SW480 (cell line): ENCODE measurements around the gene OCA2.

Experiments used
- DNase-seq: peaks from one replicate; pipeline ENCODE4 v3.0.0-alpha.2; 2016; ENCODE audit warnings: low spot score

The OCA2 gene

DNA sequence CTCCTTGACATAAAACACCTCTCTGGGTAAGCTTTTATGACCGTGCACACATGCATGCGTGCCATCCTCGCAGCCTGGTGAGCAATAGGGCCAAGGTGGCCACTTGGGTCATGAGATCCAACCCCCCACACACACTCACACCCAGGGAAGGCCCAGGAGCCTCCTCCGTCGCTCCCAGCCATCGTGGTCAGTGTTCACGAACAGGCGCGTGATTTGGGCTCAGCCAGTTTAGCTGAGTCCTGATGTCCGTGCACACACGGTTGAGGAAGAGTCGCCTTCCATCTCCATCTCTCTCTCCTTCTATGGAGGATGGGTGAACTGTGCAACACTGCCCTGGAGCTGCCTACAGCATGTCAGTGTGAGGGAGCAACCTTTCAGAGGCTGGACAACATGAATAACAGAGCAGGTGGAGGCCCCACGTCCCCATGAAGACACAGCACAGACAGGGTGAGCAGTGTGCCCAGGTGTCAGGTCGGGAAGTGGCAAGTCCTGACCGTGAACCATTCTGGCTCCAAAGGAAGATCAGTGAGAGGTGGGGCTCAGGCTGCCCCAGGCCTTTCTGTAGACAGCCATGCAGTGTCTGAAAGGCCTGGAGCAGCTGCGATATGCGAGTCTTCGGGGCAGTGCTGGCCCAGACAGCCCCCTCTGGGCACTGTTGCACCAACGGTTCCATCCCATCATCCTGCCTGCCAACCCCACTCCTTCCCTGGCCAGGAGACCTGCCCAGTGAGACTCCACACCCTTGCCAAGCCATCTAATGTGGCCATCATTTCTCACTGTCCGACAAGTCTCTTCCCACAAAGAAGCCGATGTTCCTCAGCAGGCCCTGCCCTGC lies 253.4 kb downstream of the OCA2 start:
- DNase-seq = no peak

DNA sequence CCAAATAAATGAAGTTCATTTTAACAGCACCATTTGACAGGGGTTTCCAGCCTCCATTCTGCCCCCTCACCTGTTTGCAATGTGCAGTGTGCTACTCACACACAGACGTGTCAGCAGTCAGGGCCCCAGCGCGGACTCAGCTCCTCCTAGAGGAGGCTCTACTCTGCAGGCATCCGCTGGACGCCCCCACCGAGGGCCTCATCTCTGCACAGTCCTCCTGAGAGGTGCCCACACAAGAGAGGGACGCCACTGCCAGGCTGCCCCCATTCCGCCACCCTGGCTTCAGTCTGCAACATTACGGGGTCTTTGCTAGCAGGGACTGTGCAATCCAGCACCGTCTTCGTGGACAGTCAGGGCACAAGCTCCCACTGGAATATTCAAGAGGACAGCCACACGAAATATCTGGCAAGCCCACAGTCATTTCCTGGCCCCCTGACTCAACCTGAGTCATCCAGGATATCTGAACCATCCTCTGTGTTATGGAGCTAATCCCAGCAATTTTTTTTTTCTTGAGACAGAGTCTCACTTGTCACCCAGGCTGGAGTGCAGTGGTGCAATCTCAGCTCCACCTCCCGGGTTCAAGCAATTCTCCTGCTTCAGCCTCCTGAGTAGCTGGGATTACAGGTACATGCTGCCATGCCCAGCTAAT lies 255.0 kb downstream of the OCA2 start:
- peak; percentile 8 for DNase-seq

- DNase-seq = no peak
Measured at GRCh38 chr15:27843146-27843545, 256.0 kb downstream of the OCA2 start.

DNA sequence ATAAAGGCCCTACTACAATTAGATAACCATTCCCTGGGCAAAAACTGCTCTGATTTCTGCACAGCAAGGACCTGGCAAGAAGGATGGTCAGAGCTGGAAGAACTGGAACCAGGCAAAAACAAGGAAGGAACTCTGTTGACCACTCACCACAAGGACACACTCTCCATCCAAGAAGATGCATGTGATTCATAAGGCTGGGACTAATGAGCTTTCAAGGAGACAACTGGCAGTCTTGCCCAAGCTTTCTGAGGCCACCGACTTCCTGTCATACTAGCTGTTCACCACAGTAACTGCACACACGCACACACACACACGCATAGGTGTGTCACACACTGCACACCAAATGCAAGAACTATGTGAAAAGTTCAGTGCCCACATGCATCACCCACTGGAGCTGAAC lies 256.6 kb downstream of the OCA2 start:
- DNase-seq = no peak

- DNase-seq = no peak
Measured at GRCh38 chr15:27835233-27835939, 263.7 kb downstream of the OCA2 start.

GRCh38 chr15:27834684-27835083 lies 264.4 kb downstream of the OCA2 start:
- DNase-seq = no peak

DNA sequence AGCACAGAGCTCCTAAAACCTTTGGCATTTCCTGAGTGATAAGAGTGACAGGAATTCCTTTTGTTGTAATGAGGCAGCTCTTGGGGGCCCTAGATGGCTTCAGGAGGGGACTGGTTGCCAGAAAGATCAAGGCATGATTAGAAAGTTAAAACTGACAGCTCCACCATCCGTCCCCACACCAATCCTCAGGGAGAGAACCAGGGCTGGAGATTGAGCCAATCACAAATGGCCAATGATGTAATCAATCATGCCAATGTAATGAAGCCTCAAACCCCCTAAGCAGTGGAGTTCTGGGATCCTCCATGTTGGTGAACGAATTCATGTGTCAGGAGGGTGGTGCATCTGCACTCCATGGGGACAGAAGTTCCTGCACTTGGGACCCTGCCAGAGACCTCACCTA lies 265.1 kb downstream of the OCA2 start:
- no peak for DNase-seq

GRCh38 chr15:27833178-27833577 lies 265.9 kb downstream of the OCA2 start:
- DNase-seq = no peak

- no peak for DNase-seq
Measured at GRCh38 chr15:27832237-27832596, 266.9 kb downstream of the OCA2 start.

GRCh38 chr15:27831384-27832236 lies 267.5 kb downstream of the OCA2 start:
- no peak for DNase-seq

DNA sequence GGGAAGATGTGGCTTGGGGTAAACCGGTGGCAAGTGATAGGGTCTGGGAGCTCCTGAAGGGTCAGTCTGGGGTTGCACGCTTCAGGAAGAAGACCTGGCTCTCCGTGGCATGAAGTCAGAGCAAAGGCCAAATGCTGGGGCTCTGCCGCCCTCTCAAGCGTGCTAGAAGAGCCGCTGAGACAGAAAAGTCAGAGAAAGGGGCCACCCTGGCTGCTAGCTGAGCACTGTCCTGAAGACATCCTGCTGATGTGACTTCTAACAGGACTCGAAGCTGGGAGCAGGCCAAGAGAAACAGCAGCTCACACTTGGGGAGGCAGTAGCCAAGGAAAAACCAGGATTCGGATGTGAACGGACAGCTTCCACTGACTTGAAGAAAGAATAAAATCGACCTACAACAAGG lies 270.4 kb downstream of the OCA2 start:
- DNase-seq = no peak

- no peak for DNase-seq
Measured at GRCh38 chr15:27826902-27827714, 272.0 kb downstream of the OCA2 start.

- no peak for DNase-seq
Measured at GRCh38 chr15:27826411-27826810, 272.7 kb downstream of the OCA2 start.

GRCh38 chr15:27824841-27825422 lies 274.2 kb downstream of the OCA2 start:
- DNase-seq = no peak

- no peak for DNase-seq
Measured at GRCh38 chr15:27821273-27821672, 277.8 kb downstream of the OCA2 start.

- DNase-seq = no peak
Measured at GRCh38 chr15:27820722-27821121, 278.4 kb downstream of the OCA2 start.

DNA sequence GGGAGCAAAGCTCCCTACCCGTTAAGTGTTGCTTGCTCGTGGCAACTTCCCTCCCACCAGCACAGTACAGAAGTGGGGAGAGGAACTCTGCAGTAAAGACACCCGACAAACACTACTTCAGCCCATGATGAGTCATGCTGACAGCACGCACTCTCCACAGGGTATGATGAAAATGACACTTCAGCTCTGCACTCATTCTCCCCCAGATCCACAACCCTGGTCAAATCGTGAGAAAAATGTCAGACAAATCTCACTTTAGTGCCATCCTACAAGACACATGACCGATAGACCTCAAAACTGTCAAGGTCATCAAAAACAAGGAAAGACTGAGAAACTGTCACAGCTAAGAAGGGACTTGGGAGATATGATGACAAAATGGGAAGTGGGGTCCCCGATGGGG lies 278.9 kb downstream of the OCA2 start:
- peak; percentile 13 for DNase-seq

DNA sequence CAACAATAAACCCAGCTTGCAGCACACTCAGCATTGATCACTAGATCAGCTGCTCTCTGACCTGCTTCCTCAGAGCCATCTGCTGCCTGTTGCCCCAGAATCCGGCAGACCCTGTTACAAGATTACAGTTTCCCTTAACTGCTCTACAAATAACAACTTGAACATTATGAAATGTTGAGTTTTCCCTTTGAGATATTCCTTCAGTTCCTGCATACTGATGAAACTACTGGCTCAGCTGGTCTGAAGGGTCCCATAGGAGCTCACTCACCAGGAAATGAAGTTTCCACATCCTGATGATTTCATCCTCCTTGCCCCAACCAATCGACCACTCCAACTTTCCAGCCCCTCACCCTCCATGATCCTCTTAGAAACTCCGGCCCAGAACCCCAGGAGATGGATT lies 281.9 kb downstream of the OCA2 start:
- DNase-seq = no peak

GRCh38 chr15:27816790-27817189 lies 282.3 kb downstream of the OCA2 start:
- no peak for DNase-seq

GRCh38 chr15:27815035-27815434 lies 284.1 kb downstream of the OCA2 start:
- DNase-seq = no peak

GRCh38 chr15:27813139-27813538 lies 286.0 kb downstream of the OCA2 start:
- DNase-seq = no peak
